Activated CD8-positive, alpha-beta memory T cell treated with anti-CD3 and anti-CD28 coated beads, Interleukin-2, amount 50 U/mL, for 48 hours (primary cell): ENCODE data around the gene C1orf74.

Source experiments
- DNase-seq: peaks from one replicate; pipeline ENCODE4 v3.0.0-alpha.2; 2020

The C1orf74 gene

GRCh38 chr1:209741889-209742288 lies 42.5 kb downstream of the C1orf74 start:
- DNase-seq, result no peak

- no peak for DNase-seq
Observed at GRCh38 chr1:209741193-209741592, 43.2 kb downstream of the C1orf74 start.

- no peak for DNase-seq
Observed at GRCh38 chr1:209738270-209738669, 46.1 kb downstream of the C1orf74 start.

GRCh38 chr1:209737118-209737505 lies 47.2 kb downstream of the C1orf74 start:
- DNase-seq, result no peak

- DNase-seq, result no peak
Observed at GRCh38 chr1:209736490-209737117, 47.8 kb downstream of the C1orf74 start.

- no peak for DNase-seq
Observed at GRCh38 chr1:209733409-209734192, 50.8 kb downstream of the C1orf74 start.

GRCh38 chr1:209732725-209733124 lies 51.6 kb downstream of the C1orf74 start:
- DNase-seq, result no peak

- DNase-seq, result no peak
Observed at GRCh38 chr1:209729436-209729835, 54.9 kb downstream of the C1orf74 start.
